HL-60 (cell line): ENCODE measurements around the gene CERS1.

Experiments used
- DNase-seq, 2 experiments: peaks; one replicate each; pipeline ENCODE4 v3.0.0-alpha.2; 2010 to 2020; ENCODE audit warnings: low read depth in 1 of 2, low spot score in 1 of 2
- H3K27ac ChIP-seq: fragments of 250-450 bp; sonication (Bioruptor Pico); replicated peaks from 2 replicates; pipeline ENCODE4 v1.5.1; 2020; ENCODE audit warnings: mild to moderate bottlenecking, moderate library complexity
- H3K27me3 ChIP-seq: fragments of 250-450 bp; sonication (Bioruptor Pico); 2 replicates; pipeline ENCODE4 v1.5.1; 2021; ENCODE audit warnings: mild to moderate bottlenecking, moderate library complexity; ENCODE audit not compliant: insufficient read depth, poor library complexity, severe bottlenecking
- H3K4me3 ChIP-seq: replicated peaks from 2 replicates; pipeline ENCODE4 v1.5.1; 2011; ENCODE audit warnings: mild to moderate bottlenecking, control low read depth, low read length; ENCODE audit not compliant: insufficient read depth
- CTCF ChIP-seq: IDR thresholded peaks from one replicate; pipeline ENCODE4 v1.5.1; 2011; ENCODE audit warnings: low read length, control low read depth, inconsistent platforms; ENCODE audit not compliant: insufficient read depth
- GABPA ChIP-seq: IDR thresholded peaks from 2 replicates; pipeline ENCODE4 v1.6.1; 2012; ENCODE audit warnings: low read depth
- POLR2AphosphoS5 ChIP-seq: IDR thresholded peaks from 2 replicates; pipeline ENCODE4 v1.6.1; 2012; ENCODE audit warnings: low read depth
- REST ChIP-seq: IDR thresholded peaks from 2 replicates; pipeline ENCODE4 v1.6.1; 2012; ENCODE audit warnings: low read depth; ENCODE audit not compliant: insufficient replicate concordance
- SPI1 ChIP-seq: IDR thresholded peaks from 2 replicates; pipeline ENCODE4 v1.6.1; 2012; ENCODE audit warnings: low read depth, mild to moderate bottlenecking, borderline replicate concordance
- long read RNA-seq: library from polyadenylated mRNA; unstranded; transcript quantifications from one replicate; pipeline ENCODE4 v2.0.0, GENCODE V29; 2020

CERS1 gene
- long read RNA-seq, partial matches to known transcripts = 2 of 4 reads
- long read RNA-seq, other reads (novel, unspliced or antisense) = 1 of 4 reads

GRCh38 chr19:18895824-18896341 lies at the start of gene CERS1:
TSS of gene CERS1 (minus strand) at chr19:18896158. CDS start at chr19:18896072, 86 bp downstream.
- no peak for DNase-seq
- H3K4me3 ChIP-seq = peak within 1 kb of the TSS; percentile 57

GRCh38 chr19:18945297-18945696 lies 49.3 kb upstream of the CERS1 start:
- TF ChIP-seq REST = no peak
- Histone ChIP-seq H3K4me3 (no peak overlapping the region), H3K27ac (no peak overlapping the region), H3K27me3 (peaks cover 1% of the 10 kb centered on the region)
- no peak for DNase-seq

More at GRCh38 chr19:18895824-18896341, at the start of gene CERS1:
- TF ChIP-seq REST (no peak), GABPA (no peak), SPI1 (no peak), CTCF (no peak), POLR2AphosphoS5 (no peak)
- peaks cover 18% of the 10 kb centered on the region for H3K27me3 ChIP-seq
- no peak within 1 kb of the TSS for H3K27ac ChIP-seq

GRCh38 chr19:18943465-18943864 lies 47.5 kb upstream of the CERS1 start:
- no peak for DNase-seq
- Histone ChIP-seq H3K27me3 (peaks cover 3% of the 10 kb centered on the region), H3K27ac (no peak overlapping the region), H3K4me3 (no peak overlapping the region)
- TF ChIP-seq REST = no peak
- TF ChIP-seq SPI1 = no peak
- no peak for TF ChIP-seq CTCF
- no peak for TF ChIP-seq POLR2AphosphoS5
- TF ChIP-seq GABPA = no peak

- DNase-seq = no peak
- TF ChIP-seq GABPA (no peak), SPI1 (no peak), CTCF (no peak), POLR2AphosphoS5 (no peak), REST (no peak)
- Histone ChIP-seq H3K27me3 (peaks cover 3% of the 10 kb centered on the region), H3K4me3 (no peak overlapping the region), H3K27ac (no peak overlapping the region)
Observed at GRCh38 chr19:18942692-18943091, 46.7 kb upstream of the CERS1 start.
